ENCODE results near the gene SORCS1. TPM values are rescaled to one million over a fixed set of nuclear protein-coding genes. Genes with fewer than 3 reads are reported as not detected.
A peak's percentile ranks its signal among the peaks of the same experiment; 100 is the strongest.

SORCS1 gene
- total and polyA plus RNA-seq, 2 experiments from 2014 or later, result 2.9 to 8.9 TPM

DNA sequence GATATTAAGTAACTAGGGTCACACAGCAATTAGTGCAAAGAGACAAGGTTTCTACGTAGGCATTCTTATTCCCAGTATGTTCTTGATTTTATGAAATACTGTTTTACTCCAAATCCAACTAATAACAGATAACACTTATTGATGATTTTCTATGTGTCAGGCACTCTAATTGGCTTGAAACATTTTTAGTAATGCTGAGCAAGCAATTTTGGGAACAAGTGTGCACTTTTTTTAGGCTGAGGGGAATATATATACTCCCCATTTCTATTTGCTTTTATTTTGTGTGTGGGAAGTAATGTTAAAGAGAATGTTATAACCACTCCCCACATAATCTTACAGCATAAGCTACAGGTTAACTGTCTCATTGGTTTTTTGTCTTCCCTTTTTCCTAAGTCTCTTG is 4.2 kb upstream of the SORCS1 start (continued):
- TF ChIP-seq, protein P1, sequence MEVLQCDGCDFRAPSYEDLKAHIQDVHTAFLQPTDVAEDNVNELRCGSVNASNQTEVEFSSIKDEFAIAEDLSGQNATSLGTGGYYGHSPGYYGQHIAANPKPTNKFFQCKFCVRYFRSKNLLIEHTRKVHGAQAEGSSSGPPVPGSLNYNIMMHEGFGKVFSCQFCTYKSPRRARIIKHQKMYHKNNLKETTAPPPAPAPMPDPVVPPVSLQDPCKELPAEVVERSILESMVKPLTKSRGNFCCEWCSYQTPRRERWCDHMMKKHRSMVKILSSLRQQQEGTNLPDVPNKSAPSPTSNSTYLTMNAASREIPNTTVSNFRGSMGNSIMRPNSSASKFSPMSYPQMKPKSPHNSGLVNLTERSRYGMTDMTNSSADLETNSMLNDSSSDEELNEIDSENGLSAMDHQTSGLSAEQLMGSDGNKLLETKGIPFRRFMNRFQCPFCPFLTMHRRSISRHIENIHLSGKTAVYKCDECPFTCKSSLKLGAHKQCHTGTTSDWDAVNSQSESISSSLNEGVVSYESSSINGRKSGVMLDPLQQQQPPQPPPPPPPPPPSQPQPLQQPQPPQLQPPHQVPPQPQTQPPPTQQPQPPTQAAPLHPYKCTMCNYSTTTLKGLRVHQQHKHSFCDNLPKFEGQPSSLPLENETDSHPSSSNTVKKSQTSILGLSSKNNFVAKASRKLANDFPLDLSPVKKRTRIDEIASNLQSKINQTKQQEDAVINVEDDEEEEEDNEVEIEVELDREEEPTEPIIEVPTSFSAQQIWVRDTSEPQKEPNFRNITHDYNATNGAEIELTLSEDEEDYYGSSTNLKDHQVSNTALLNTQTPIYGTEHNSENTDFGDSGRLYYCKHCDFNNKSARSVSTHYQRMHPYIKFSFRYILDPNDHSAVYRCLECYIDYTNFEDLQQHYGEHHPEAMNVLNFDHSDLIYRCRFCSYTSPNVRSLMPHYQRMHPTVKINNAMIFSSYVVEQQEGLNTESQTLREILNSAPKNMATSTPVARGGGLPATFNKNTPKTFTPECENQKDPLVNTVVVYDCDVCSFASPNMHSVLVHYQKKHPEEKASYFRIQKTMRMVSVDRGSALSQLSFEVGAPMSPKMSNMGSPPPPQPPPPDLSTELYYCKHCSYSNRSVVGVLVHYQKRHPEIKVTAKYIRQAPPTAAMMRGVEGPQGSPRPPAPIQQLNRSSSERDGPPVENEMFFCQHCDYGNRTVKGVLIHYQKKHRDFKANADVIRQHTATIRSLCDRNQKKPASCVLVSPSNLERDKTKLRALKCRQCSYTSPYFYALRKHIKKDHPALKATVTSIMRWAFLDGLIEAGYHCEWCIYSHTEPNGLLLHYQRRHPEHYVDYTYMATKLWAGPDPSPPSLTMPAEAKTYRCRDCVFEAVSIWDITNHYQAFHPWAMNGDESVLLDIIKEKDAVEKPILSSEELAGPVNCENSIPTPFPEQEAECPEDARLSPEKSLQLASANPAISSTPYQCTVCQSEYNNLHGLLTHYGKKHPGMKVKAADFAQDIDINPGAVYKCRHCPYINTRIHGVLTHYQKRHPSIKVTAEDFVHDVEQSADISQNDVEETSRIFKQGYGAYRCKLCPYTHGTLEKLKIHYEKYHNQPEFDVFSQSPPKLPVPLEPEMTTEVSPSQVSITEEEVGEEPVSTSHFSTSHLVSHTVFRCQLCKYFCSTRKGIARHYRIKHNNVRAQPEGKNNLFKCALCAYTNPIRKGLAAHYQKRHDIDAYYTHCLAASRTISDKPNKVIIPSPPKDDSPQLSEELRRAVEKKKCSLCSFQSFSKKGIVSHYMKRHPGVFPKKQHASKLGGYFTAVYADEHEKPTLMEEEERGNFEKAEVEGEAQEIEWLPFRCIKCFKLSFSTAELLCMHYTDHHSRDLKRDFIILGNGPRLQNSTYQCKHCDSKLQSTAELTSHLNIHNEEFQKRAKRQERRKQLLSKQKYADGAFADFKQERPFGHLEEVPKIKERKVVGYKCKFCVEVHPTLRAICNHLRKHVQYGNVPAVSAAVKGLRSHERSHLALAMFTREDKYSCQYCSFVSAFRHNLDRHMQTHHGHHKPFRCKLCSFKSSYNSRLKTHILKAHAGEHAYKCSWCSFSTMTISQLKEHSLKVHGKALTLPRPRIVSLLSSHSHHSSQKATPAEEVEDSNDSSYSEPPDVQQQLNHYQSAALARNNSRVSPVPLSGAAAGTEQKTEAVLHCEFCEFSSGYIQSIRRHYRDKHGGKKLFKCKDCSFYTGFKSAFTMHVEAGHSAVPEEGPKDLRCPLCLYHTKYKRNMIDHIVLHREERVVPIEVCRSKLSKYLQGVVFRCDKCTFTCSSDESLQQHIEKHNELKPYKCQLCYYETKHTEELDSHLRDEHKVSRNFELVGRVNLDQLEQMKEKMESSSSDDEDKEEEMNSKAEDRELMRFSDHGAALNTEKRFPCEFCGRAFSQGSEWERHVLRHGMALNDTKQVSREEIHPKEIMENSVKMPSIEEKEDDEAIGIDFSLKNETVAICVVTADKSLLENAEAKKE (CRISPR knock-in tag; IDR thresholded peaks at IDR 0.05), result no peak
- no peak for TF ChIP-seq EZH2phosphoT487 (IDR thresholded peaks at IDR 0.05; ENCODE audit: unreplicated experiment)

DNA sequence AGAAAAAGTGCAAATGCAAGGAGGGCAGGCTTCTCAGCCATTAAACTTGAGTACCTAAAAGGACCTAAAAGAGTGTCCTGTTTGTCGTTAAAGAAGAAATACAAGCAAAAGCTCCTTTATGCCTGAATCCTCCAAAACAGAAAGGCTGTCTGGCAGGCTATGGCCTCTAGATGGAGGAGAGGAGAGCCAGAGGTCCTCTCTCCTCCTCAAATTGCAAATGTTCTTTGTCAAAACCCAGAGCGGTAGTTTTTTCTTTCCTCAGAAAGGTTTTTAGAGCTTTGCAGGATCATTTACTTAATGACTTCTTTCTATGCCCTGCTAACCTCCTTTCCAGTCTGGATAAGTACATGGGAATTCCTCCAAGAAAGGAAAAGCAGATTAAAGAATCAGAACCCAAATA is 1.9 kb upstream of the SORCS1 start:
- no peaks in the 10 kb centered on the region for H3K36me3 ChIP-seq (ENCODE audit: insufficient read depth)
- H4K20me1 ChIP-seq (replicated peaks; ENCODE audit: insufficient read depth), result no peaks in the 10 kb centered on the region
- H3K36me3 Mint-ChIP-seq (ENCODE audit: low read depth), result no peaks in the 10 kb centered on the region
- no peak overlapping the region for H3K4me3 Mint-ChIP-seq
- H3F3A ChIP-seq (replicated peaks; ENCODE audit: low read depth), result peaks cover 5% of the 10 kb centered on the region; the same call in 1 of the 2 replicates
- DNase-seq (ENCODE audit: low spot score) (peak; percentile 48), ATAC-seq (no peak)
- H3K9me2 ChIP-seq (ENCODE audit: insufficient read depth), result no peaks in the 10 kb centered on the region
- H2AFZ ChIP-seq, result no peak overlapping the region; the same call in 1 of the 2 replicates
- peaks cover 19% of the 10 kb centered on the region for H3K27me3 Mint-ChIP-seq (ENCODE audit: insufficient read depth, low read depth, poor library complexity)
- H3K4me2 ChIP-seq, result no peak overlapping the region
- H3K27ac Mint-ChIP-seq, result no peak overlapping the region
- TF ChIP-seq, protein P2, sequence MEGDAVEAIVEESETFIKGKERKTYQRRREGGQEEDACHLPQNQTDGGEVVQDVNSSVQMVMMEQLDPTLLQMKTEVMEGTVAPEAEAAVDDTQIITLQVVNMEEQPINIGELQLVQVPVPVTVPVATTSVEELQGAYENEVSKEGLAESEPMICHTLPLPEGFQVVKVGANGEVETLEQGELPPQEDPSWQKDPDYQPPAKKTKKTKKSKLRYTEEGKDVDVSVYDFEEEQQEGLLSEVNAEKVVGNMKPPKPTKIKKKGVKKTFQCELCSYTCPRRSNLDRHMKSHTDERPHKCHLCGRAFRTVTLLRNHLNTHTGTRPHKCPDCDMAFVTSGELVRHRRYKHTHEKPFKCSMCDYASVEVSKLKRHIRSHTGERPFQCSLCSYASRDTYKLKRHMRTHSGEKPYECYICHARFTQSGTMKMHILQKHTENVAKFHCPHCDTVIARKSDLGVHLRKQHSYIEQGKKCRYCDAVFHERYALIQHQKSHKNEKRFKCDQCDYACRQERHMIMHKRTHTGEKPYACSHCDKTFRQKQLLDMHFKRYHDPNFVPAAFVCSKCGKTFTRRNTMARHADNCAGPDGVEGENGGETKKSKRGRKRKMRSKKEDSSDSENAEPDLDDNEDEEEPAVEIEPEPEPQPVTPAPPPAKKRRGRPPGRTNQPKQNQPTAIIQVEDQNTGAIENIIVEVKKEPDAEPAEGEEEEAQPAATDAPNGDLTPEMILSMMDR (conservative IDR thresholded peaks at IDR 0.05; ENCODE audit: low read depth in 2 of 2), result peak; percentile 33 to 38
- TF ChIP-seq ZNF331 (CRISPR knock-in tag; IDR thresholded peaks at IDR 0.05; ENCODE audit: low read depth), result no peak
- no peak for TF ChIP-seq CREB1 (CRISPR knock-in tag; IDR thresholded peaks at IDR 0.05; ENCODE audit: low read depth)
- no peak overlapping the region for H3K4me3 ChIP-seq
- H3K79me2 ChIP-seq (replicated peaks; ENCODE audit: insufficient read depth), result no peaks in the 10 kb centered on the region
- H3K4me1 ChIP-seq (ENCODE audit: insufficient read depth), result peaks cover 30% of the 10 kb centered on the region
- no peaks in the 10 kb centered on the region for H3K9me3 Mint-ChIP-seq
- H3K27ac ChIP-seq (ENCODE audit: low read depth), result no peak overlapping the region
- peaks cover 35% of the 10 kb centered on the region for H3K27me3 ChIP-seq (ENCODE audit: insufficient read depth)
- peaks cover 35% of the 10 kb centered on the region for H3K4me1 Mint-ChIP-seq

Measured in GM23338 (cell line).